HG02885 (cell line): Measurements from ENCODE around the gene ZSCAN2.
A peak's percentile ranks its signal among the peaks of the same experiment; 100 is the strongest.
"Not testable (repeated sequence)": the region's sequence is repeated elsewhere in the genome, so short reads cannot be mapped to it uniquely, and the experiment has no call there.

Experiments
- ATAC-seq: cut with Tn5 transposase; IDR thresholded peaks from one replicate; pipeline ENCODE4 v1.9.1; 2021; ENCODE audit warnings: mild to moderate bottlenecking; ENCODE audit not compliant: unreplicated experiment, poor library complexity

Gene ZSCAN2

DNA sequence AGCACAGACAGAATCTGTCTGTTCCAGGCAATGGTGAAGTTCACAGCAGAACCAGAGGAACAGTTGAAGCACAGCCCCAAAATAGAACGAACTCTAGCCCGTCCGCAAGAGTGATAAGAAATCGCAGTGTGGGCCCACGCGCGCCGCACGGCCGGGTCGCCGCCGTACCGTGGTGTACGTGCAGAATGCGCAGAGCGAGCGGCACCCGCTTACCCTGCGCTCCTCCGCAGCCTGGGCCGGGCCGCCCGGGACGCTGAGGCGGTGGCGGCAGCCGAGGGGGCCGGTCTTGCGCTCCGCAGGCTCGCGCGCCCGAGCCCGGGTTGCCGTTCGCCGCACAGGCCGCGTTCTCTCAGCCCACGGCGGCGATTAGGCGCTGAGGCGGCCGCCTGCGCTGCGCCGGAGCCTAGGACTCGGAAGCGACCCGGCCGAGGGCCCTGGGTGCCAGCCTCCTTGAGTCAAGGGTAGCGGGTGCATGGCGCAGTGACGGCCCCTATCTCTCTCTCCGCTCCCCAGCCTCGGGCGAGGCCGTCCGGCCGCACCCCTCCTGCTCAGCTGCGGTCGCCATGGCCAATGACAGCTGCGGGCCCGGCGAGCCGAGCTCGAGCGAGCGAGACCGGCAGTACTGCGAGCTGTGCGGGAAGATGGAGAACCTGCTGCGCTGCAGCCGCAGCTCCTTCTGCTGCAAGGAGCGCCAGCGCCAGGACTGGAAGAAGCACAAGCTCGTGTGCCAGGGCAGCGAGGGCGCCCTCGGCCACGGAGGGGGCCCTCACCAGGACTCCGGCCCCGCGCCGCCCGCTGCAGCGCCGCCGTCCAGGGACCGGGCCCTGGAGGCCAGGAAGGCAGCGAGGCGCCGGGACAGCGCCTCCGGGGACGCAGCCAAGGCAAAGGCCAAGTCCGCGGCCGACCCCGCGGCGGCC is 32.8 kb downstream of the ZSCAN2 start:
- peak; percentile 46 for ATAC-seq

DNA sequence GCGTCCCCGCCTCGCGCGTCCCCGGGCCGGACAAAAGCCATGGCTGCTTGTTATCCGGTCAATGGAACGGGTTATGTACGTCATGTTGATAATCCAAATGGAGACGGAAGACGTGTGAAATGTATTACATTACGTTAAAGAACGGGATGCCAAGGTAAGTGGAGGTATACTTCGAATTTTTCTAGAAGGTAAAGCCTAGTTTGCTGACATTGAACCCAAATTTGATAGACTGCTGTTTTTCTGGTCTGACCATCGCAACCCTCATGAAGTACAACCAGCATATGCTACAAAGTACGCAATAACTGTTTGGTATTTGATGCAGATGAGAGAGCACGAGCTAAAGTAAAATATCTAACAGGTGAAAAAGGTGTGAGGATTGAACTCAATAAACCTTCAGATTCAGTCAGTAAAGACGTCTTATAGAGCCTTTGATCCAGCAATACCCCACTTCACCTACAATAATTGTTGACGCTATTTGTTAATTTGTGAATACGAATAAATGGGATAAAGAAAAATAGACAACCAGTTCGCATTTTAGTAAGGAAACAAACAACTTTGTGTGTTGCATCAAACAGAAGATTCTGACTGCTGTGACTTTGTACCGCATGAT is 33.5 kb downstream of the ZSCAN2 start:
- ATAC-seq, result no peak

DNA sequence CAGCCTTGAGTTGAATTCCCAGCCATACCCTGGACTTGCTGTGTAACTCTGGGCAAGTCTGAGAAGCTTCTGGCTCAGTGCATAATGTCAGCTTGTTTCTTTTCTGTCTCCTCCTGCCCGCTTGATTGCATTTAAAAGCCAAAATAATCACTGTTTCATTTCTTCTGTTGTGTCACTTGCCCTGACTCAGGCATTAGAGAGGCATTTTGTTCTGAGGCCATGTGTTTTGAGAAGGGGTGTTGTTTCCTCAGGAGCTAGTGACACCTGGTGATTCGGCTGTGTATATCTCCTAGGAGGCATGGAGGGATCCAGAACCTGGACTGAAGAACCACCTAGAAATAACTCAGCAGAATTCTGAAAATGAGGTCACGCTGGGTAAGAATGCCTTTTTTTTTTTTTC is 37.3 kb downstream of the ZSCAN2 start:
- no peak for ATAC-seq

DNA sequence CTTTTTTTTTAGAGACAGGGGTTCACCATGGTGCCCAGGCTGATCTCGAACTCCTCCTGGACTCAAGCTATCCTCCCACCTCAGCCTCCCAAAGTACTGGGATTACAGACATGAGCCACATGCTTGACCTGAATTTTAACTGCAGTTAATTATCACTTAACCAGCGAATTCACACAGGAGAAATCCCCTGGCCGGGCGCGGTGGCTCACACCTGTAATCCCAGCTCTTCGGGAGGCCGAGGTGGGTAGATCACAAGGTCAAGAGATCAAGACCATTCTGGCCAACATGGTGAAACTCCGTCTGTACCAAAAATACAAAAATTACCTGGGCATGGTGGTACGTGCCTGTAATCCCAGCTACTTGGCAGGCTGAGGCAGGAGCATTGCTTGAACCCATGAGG is 41.1 kb downstream of the ZSCAN2 start:
- ATAC-seq, result not testable (repeated sequence)

DNA sequence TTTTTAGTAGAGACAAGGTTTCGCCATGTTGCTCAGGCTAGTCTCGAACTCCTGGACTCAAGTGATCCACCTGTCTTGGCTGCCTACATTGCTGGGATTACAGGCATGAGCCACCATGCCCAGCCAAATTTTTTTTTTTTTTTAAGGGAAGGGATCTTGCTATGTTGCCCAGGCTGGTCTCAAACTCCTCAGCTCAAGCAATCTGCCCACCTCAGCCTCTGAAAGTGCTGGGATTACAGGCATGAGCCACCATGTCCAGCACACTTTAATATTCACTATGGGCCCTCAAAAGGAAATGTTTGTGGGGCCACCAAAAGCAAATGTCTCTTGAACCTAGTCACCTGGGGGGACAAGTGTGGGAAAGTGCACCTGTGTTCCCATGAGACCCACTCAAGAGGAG is 41.8 kb downstream of the ZSCAN2 start:
- ATAC-seq, result not testable (repeated sequence)

DNA sequence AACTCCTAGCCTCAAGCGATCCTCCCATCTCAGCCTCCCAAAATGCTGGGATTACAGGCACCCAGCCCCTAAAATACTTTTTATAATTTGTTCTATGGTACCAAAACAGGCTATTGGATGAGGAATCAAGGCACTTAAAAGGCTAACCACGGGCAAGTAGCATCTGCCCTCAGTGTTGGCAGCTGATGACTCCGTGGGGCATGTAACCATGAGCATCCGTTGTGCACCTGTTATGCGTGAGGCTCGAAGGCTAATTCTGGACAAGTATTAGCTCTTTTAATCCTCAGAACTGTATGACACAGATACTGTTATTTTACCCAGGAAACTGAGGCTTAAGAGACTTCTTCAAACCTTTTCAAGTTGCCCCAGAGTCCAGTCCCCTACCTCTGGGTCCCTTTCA is 43.0 kb downstream of the ZSCAN2 start:
- no peak for ATAC-seq

DNA sequence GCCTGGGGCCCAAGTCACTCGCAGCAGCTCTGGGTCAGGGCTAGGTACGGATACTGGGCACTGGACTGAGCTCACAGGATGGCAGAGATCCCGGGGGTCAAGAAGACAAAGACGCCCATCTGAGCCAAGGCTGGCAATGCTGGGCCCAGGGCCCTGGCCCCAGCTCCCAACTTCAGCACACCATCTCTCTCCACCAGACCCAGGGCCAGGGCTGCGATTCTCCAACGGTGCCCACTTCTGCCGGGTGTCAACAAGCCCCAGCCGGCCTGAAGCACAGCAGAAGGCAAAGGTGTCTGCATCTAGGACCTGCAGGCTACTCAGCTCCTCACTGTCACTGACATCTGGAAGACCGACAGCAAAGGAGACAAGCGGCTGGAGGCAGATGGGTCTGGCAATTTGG is 44.7 kb downstream of the ZSCAN2 start:
- ATAC-seq, result no peak

DNA sequence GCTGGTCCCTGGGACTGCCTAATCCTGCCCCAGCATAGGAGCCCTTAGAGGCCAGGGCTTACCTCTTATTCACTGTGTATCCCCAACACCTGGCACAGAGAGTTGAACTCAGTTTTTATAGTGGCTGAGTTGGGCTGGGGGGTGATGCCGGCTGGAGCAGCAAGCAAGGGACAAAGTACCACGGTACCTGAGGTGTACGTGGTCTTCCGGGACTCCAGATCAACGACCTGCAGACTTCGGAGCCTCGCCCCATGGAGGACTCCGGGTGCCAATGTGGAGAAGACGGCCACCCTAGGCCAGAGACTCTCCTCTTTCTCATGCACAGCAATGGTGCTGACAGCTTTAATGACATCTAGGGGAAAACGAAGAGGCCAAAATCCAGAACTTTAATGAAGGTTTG is 45.2 kb downstream of the ZSCAN2 start:
- ATAC-seq, result no peak

DNA sequence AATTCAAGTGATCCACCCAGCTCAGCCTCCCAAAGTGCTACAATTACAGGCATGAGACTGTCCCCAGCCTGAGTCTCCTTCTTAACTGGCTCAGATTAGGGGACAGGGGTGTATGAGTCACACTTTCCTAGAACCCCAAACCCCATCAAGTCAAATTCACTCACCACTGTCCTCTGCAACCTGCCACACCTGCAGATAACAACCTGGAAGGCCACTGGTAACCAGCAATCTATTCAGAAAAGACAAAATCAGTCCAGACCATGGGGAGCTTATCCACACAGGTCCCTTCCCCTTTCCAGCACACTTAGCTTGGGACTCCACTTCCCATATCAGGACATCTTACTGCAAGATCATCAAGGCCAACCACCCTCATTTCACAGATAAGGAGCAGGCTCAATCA is 46.9 kb downstream of the ZSCAN2 start:
- ATAC-seq, result no peak

DNA sequence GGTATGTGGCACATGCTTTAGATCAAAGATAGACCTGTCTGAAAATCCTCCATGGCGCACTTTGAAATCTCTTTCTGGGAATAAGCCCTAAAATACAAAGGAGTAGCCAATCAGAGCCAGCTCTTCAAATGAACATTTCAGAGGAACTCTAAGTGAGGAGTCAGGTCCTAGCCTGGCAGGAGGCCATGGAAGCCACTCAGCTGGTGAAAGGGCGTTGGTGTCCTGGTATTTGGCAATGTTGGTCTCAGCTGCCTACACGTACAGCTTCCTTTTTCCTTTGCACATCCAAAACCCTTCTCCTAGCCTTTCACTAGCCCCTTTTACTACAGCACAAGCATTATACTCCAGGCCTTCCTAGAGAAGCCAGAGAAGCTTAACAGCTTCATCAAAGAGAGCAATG is 47.7 kb downstream of the ZSCAN2 start:
- ATAC-seq, result no peak

DNA sequence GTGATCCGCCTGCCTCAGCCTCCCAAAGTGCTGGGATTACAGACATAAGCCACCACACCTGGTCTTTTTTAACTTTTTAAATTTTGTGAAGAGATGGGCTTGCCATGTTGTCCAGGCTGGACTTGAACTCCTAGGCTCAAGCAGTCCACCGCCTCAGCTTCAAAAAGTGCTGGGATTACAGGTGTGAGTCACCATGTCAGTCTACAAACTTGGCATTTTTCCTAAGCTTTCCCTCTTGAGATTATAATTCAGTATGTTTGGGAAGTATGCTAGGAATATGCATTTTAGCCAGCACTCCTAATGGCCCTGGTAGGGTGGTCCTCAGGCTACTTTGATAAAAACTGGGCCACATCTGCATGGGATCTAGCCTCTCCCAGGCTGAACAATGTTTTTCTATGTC is 48.9 kb downstream of the ZSCAN2 start:
- no peak for ATAC-seq

DNA sequence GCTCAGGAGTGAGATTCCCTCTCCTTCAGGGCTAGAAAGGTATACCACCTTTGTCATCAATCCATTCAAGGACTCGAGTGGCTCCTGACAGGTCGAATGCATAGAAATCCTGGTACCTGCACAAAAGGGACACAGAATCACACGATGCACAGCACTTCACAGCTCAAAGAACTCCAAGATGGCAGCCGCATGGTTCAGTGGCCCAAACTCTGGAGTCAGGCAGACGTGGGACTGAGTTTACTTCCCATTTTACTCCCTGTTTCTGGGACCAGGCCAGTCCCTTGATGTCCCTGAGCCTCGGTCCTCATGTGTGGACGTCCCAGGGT is 52.7 kb downstream of the ZSCAN2 start:
- ATAC-seq, result no peak

DNA sequence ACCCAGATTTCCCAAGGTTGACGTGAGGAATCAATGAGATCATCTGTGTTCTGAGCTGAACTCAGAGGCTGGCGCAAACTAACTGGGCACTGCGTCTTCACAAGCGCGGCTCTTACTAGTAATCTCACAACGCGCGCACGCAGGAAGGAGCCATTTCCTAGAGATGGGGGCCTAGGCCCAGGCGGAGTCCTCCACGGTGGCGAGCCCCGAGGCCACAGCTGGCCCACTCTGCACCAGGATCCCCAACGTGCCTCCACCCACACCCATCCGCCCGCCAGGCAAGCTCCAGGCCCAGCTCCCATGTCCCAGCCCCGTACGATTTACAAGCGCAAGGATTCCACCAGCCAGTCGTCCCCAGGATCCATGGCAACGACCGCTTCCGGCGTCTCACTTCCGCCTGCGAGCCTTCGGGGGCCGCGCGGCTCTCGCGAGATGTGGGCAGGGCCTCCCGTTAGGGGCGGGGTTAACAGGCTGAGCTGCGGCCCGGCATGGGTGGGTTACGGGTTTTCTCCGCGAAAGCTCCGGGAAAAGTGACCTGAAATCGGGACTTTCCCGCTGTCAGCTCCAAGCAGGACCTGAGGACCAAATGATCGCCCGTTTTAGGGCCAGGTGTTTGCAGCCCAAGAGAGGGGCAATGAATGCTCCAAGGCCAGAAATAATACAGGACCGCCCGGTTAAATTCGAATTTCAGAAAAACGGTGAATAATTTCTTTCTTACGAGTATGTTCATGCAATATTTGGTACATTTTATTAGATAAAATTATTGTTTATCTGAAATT is 53.3 kb downstream of the ZSCAN2 start, which contains the start of gene WDR73:
Gene WDR73 (minus strand): TSS at position 374 of the 779 bp plus-strand sequence. CDS start 9 bp downstream, at position 365.
- peak; percentile 86 for ATAC-seq

DNA sequence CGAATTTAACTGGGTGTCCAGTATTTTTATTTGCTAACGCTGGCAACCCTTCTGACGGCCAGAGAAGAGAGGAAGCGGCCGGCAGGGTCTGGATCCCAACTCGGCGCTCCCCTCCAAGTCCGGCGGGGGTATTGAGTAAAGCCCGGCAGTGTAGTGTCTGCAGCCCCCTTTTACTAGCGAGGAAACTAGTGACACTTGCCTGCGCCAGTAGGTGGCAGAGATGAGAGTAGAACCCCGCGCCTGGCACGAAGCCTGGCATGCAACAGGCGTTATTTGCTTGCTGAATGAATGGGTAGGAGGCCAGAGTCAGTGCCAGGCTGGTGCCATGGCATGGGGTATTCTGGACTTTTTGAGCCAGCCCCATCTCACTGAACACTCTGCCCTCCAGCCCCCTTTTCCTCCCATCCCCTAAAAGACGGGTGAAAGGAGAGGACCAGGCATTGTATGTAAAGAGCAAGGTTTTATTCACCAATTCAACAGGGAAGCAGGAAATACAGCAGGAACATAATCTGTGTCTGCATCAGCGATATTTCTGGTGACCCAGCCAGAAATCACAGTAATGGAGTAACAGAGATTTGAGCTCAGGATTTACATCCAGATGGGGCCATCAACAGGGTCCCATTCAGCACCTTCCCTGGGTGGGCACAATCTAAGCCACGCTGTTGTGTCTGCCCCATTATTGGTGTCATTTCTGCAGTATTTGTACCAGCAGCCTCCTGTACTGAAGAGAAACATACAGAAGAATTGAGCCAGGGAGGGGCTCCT is 54.1 kb downstream of the ZSCAN2 start:
- peak; percentile 33 for ATAC-seq

DNA sequence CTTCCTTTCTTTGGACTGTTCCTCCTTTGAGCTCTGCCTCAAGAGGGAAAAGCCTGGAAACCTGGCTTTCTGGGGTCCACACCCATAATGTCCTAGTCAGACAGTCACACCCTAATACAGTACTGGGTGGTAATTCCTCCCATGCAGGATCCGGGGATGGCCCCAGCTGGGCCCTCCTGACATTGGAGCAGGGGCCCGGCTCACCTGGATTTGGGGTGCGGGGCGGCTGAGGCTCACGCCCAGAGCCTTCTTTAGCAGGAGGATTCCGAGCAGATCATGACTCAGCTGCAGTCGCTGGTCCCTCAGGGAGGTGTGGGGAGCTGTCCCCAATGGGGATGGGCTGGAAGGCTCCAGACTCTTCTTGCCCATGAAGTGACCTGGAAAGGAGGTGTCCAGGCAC is 56.2 kb downstream of the ZSCAN2 start:
- no peak for ATAC-seq

DNA sequence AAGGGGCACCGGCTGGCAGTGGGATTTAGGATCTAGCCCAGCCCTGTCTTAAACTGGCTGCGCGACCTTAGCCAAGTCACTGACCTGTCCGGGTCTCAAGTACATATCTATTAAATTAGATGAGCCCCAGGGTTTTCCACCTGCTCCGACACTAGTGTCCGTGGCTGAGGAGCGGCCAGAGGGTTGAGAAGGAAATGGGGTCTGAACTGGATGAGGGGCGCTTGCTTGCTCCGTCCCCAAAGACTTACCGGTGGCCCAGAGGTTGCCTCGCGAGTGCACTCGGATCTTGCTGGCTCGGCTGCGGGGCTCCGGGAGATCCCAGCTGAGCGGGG is 56.9 kb downstream of the ZSCAN2 start:
- ATAC-seq, result no peak

DNA sequence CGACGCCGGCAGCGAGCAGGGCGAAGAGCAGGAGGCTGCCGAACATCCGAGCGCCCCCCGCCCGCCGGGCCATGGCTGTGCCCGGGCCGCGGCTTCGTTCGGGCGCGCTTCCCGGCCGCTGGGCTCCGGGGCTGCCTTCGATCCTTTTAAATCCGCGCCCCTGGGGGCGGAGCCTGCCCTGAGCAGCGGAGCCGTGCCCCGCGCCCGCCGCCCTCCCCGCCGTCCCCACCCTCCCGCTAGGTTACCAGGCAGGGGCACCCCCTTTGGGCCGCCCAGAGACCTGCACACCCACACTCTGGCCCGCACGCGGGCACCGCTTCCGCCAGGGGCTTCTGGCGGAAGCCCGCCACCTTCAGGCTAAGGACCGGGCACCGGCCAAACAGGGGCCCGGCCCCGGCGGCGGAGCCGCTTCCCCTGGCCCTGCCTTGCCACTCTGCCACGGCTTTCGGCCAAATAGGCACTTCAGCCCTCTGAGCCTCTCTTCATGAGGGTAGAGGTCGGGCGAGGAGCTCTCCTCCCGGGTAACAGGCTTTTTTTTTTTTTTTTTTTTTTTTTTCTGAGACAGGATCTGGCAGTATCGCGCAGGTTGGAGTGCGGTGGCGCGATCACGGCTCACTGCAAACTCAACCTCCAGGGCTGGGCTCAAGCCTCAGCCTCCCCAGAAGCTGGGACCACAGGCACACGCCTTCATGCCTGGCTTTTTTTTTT is 57.4 kb downstream of the ZSCAN2 start, which contains the start of gene NMB:
Gene NMB (minus strand): TSS at position 120 of the 708 bp plus-strand sequence. CDS start 47 bp downstream, at position 73.
- ATAC-seq, result peak; percentile 70

DNA sequence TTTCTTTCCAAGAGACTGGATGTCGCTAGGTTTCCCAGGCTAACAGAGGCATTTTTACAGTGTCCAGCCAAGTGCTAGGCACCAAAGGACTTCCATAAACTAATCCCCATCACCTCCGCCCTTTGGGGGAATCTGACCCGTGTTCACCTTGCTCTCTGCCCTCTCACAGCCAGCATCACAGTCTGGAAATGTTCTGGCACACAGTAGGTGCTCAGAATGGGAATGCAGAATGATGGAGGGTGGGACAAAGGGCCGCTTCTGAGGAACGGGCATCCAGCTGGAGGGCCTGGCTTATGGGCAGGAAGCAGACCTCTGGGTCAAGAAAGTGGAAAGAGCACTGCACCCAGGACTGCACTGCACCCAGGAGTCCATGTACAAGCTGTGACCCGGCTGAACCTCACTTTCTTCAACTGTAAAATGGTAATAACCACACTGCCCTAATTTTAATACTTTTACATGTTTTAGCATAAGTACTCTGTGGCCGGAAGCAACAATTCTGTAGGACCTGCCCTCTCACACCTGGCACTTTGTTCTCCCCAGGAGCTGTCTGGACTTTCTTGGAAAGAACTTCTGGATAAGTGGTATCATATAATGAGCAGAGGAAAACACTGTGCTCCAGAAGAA is 58.1 kb downstream of the ZSCAN2 start:
- ATAC-seq, result no peak
